H1 (cell line): Measurements from ENCODE around the gene BCAS1. TPM values are rescaled to one million over a fixed set of nuclear protein-coding genes. Genes with fewer than 3 reads are reported as not detected.

Experiments
- CTCF ChIA-PET: fragments of 300-600 bp; sonication (Branson Sonifier 250); formaldehyde crosslinking; loops from one replicate; lab custom pipeline; 2021; ENCODE audit not compliant: partially characterized antibody; lab: Charles Lee
- POLR2A ChIA-PET: fragments of 300-600 bp; sonication (Branson Sonifier 250); formaldehyde crosslinking; loops from one replicate; lab custom pipeline; 2021; ENCODE audit warnings: inconsistent platforms; ENCODE audit not compliant: partially characterized antibody; lab: Charles Lee
- DNase-seq, 2 experiments: peaks; one replicate each; pipeline versions ENCODE4 v3.0.0 to v3.0.0-alpha.2; 2010 to 2022; ENCODE audit warnings: low spot score in 2 of 2, low read depth in 1 of 2, mixed read lengths in 1 of 2
- FAIRE-seq: peaks from 2 replicates; lab custom pipeline; 2011; peaks lifted over from hg19 to GRCh38; lab: Jason Lieb, UNC
- H2AFZ ChIP-seq: 2 replicates; pipeline ENCODE4 v1.8.1; 2012; ENCODE audit warnings: low read length, inconsistent platforms
- H2AK5ac ChIP-seq: 2 replicates; pipeline ENCODE4 v1.6.1; 2013; ENCODE audit warnings: low read depth, low read length
- H2BK120ac ChIP-seq: replicated peaks from 2 replicates; pipeline ENCODE3; 2013; ENCODE audit warnings: low read depth, low read length, inconsistent platforms
- H2BK12ac ChIP-seq: 2 replicates; pipeline ENCODE4 v1.6.1; 2013; ENCODE audit warnings: low read depth, low read length
- H2BK15ac ChIP-seq: 2 replicates; pipeline ENCODE4 v1.6.1; 2013; ENCODE audit warnings: low read length
- H2BK20ac ChIP-seq: 2 replicates; pipeline ENCODE4 v1.6.1; 2013; ENCODE audit warnings: low read length
- H2BK5ac ChIP-seq: 2 replicates; pipeline ENCODE4 v1.6.1; 2013; ENCODE audit warnings: low read depth, low read length
- H3K14ac ChIP-seq: 2 replicates; pipeline ENCODE4 v1.6.1; 2013; ENCODE audit warnings: inconsistent platforms; ENCODE audit not compliant: insufficient read length
- H3K18ac ChIP-seq: 2 replicates; pipeline ENCODE4 v1.6.1; 2013; ENCODE audit warnings: low read length; ENCODE audit errors: extremely low read depth
- H3K23ac ChIP-seq: 2 replicates; pipeline ENCODE4 v1.6.1; 2013; ENCODE audit warnings: inconsistent platforms; ENCODE audit not compliant: insufficient read length
- H3K23me2 ChIP-seq: 2 replicates; pipeline ENCODE4 v1.6.1; 2013; ENCODE audit warnings: low read depth, low read length
- H3K27ac ChIP-seq: 2 replicates; pipeline ENCODE4 v1.6.1; 2011; ENCODE audit warnings: low read depth, low read length, inconsistent platforms
- H3K27me3 ChIP-seq, 4 experiments: replicated peaks in 1 of 4; 1 replicate in 1 of 4; 2 replicates in 3 of 4; pipeline versions ENCODE4 v1.6.1 to v1.8.1; 2011 to 2013; ENCODE audit warnings: low read length in 3 of 4, mild to moderate bottlenecking in 3 of 4, inconsistent platforms in 2 of 4, mixed read lengths in 2 of 4, moderate library complexity in 1 of 4; ENCODE audit not compliant: control insufficient read depth in 3 of 4, insufficient read depth in 3 of 4; ENCODE audit errors: extremely low read depth in 1 of 4
- H3K36me3 ChIP-seq, 4 experiments: 2 replicates each; pipeline versions ENCODE4 v1.6.1 to v1.8.1; 2011 to 2013; ENCODE audit warnings: mild to moderate bottlenecking in 4 of 4, low read length in 3 of 4, moderate library complexity in 2 of 4, control low read depth in 1 of 4, inconsistent platforms in 1 of 4; ENCODE audit not compliant: insufficient read depth in 4 of 4, control insufficient read depth in 2 of 4
- H3K4ac ChIP-seq: replicated peaks from 2 replicates; pipeline ENCODE3; 2013; ENCODE audit warnings: low read length, low read depth, mixed read lengths, inconsistent platforms; ENCODE audit not compliant: insufficient read length
- H3K4me1 ChIP-seq, 4 experiments: replicated peaks in 1 of 4; 1 replicate in 1 of 4; 2 replicates in 3 of 4; pipeline versions ENCODE4 v1.6.1 to v1.8.1; 2011 to 2013; ENCODE audit warnings: low read length in 3 of 4, inconsistent platforms in 2 of 4, mixed read lengths in 1 of 4; ENCODE audit not compliant: insufficient read depth in 4 of 4, control insufficient read depth in 3 of 4
- H3K4me2 ChIP-seq, 2 experiments: 2 replicates each; pipeline versions ENCODE4 v1.6.1 to v1.8.1; 2011 to 2013; ENCODE audit warnings: low read depth in 2 of 2, low read length in 2 of 2, control low read depth in 1 of 2, inconsistent platforms in 1 of 2, mild to moderate bottlenecking in 1 of 2; ENCODE audit not compliant: insufficient read depth in 1 of 2
- H3K4me3 ChIP-seq, 4 experiments: fragments of 200-600, 300-600 bp in 1 of 4; sonication (generic), shearing (Covaris generic), sonication (Bioruptor Twin) in 1 of 4; 2 replicates each; pipeline versions ENCODE4 v1.5.1 to v1.8.1; 2011 to 2016; ENCODE audit warnings: low read length in 4 of 4, low read depth in 3 of 4, control low read depth in 2 of 4, inconsistent platforms in 2 of 4, mild to moderate bottlenecking in 2 of 4, mixed read lengths in 1 of 4, moderate library complexity in 1 of 4; ENCODE audit not compliant: insufficient read depth in 2 of 4; ENCODE audit errors: extremely low read depth in 1 of 4
- H3K56ac ChIP-seq: replicated peaks from 2 replicates; pipeline ENCODE3; 2013; ENCODE audit warnings: low read depth, mild to moderate bottlenecking, mixed read lengths, low read length, inconsistent platforms; ENCODE audit not compliant: insufficient read length
- H3K79me1 ChIP-seq: 2 replicates; pipeline ENCODE4 v1.6.1; 2013; ENCODE audit warnings: low read depth, low read length, control low read depth
- H3K79me2 ChIP-seq, 2 experiments: 2 replicates each; pipeline versions ENCODE4 v1.6.1 to v1.8.1; 2012 to 2013; ENCODE audit warnings: low read length in 2 of 2, mild to moderate bottlenecking in 2 of 2, inconsistent platforms in 1 of 2; ENCODE audit not compliant: insufficient read depth in 2 of 2, control insufficient read depth in 1 of 2
- H3K9ac ChIP-seq, 4 experiments: replicated peaks in 1 of 4; 1 replicate in 1 of 4; 2 replicates in 3 of 4; pipeline versions ENCODE4 v1.6.1 to v1.8.1; 2011 to 2013; ENCODE audit warnings: low read depth in 3 of 4, low read length in 3 of 4, control low read depth in 2 of 4, mild to moderate bottlenecking in 2 of 4, moderate library complexity in 2 of 4, inconsistent platforms in 1 of 4; ENCODE audit errors: extremely low read depth in 1 of 4
- H3K9me3 ChIP-seq, 2 experiments: 2 replicates each; pipeline versions ENCODE4 v1.6.1 to v1.8.1; 2012 to 2013; ENCODE audit warnings: mild to moderate bottlenecking in 2 of 2, moderate library complexity in 2 of 2, control low read depth in 1 of 2, inconsistent platforms in 1 of 2, low read depth in 1 of 2, low read length in 1 of 2, mixed read lengths in 1 of 2; ENCODE audit not compliant: insufficient read depth in 2 of 2
- H4K20me1 ChIP-seq, 2 experiments: replicated peaks in 1 of 2; 2 replicates each; pipeline versions ENCODE3 to v1.8.1; 2011 to 2013; ENCODE audit warnings: inconsistent platforms in 2 of 2, low read length in 2 of 2, mild to moderate bottlenecking in 1 of 2; ENCODE audit not compliant: insufficient read depth in 2 of 2, control insufficient read depth in 1 of 2
- H4K5ac ChIP-seq: 2 replicates; pipeline ENCODE4 v1.6.1; 2013; ENCODE audit warnings: low read length, low read depth, mixed read lengths, inconsistent platforms; ENCODE audit not compliant: insufficient read length
- H4K8ac ChIP-seq: 2 replicates; pipeline ENCODE4 v1.8.0; 2013; ENCODE audit warnings: mild to moderate bottlenecking, moderate library complexity, low read length, inconsistent platforms; ENCODE audit not compliant: insufficient read depth; ENCODE audit errors: extremely low read depth
- H4K91ac ChIP-seq: replicated peaks from 2 replicates; pipeline ENCODE3; 2013; ENCODE audit warnings: low read length, mixed read lengths, inconsistent platforms; ENCODE audit not compliant: insufficient read length
- ASH2L ChIP-seq: fragments of 200-600, 300-600 bp; sonication (generic); IDR thresholded peaks from one replicate; pipeline ENCODE4 v1.7.1; 2017; ENCODE audit warnings: low read length
- ATF2 ChIP-seq: IDR thresholded peaks from 2 replicates; pipeline ENCODE4 v1.6.1; 2012; ENCODE audit warnings: low read length, inconsistent platforms
- CEBPB ChIP-seq: IDR thresholded peaks from 2 replicates; pipeline ENCODE4 v1.6.1; 2012; ENCODE audit warnings: low read depth, low read length
- FOSL1 ChIP-seq: IDR thresholded peaks from 2 replicates; pipeline ENCODE4 v1.6.1; 2011; ENCODE audit warnings: mild to moderate bottlenecking, low read depth, low read length, moderate library complexity; ENCODE audit not compliant: insufficient read depth
- JUND ChIP-seq: IDR thresholded peaks from 2 replicates; pipeline ENCODE4 v1.6.1; 2011; ENCODE audit warnings: mild to moderate bottlenecking, improper control_type of control experiment, low read length
- NRF1 ChIP-seq: IDR thresholded peaks from 2 replicates; pipeline ENCODE4 v1.6.1; 2011; ENCODE audit warnings: mild to moderate bottlenecking, low read depth, low read length, improper control_type of control experiment
- PHF8 ChIP-seq: fragments of 200-600 bp; sonication (generic); conservative IDR thresholded peaks from 2 replicates; pipeline ENCODE4 v1.7.1; 2012; ENCODE audit warnings: low read depth, mild to moderate bottlenecking, inconsistent platforms, low read length, moderate library complexity
- WGBS, 2 experiments: shearing (Covaris generic) in 1 of 2; methylation state at CpG; one replicate each; pipeline versions ENCODE4 v1.1.6 to v1.1.7; 2013 to 2015; ENCODE audit warnings: low lambda C conversion rate in 2 of 2, mixed read lengths in 2 of 2, inconsistent platforms in 1 of 2, low coverage in 1 of 2, missing lambda C conversion rate in 1 of 2; ENCODE audit not compliant: insufficient replicate concordance in 2 of 2, insufficient coverage in 1 of 2, insufficient read length in 1 of 2; ENCODE audit errors: extremely low coverage in 1 of 2, missing lambda C conversion rate in 1 of 2; 5-methylcytosine and 5-hydroxymethylcytosine counted together
- polyA plus RNA-seq, 7 experiments: library from polyadenylated mRNA; depleted of rRNA in 3 of 7; stranded (reverse) in 5 of 7; unstranded in 2 of 7; fragments of >200 nt in 5 of 7; fragments of 200-250 nt in 2 of 7; gene quantifications; 1 replicate in 5 of 7; 2 replicates in 1 of 7; 4 replicates in 1 of 7; pipeline versions ENCODE4 v1.2.1 to v1.2.3, GENCODE V29; 2011 to 2013; ENCODE audit warnings: missing spikeins in 2 of 7, mixed read lengths in 2 of 7
- total RNA-seq: library from RNA; stranded (reverse); fragmentation: NEBNext Ultra II Directional; extraction: Animal tissue kit (Norgen Biotek cat#: 25700); gene quantifications from 2 replicates; pipeline ENCODE4 v1.2.1, GENCODE V29; 2021

Gene BCAS1
- total and polyA plus RNA-seq, 2 of the 8 experiments (the other 6 are each of a cell fraction or from before 2014, with no cell fraction given): 0.06 to 0.19 TPM

DNA sequence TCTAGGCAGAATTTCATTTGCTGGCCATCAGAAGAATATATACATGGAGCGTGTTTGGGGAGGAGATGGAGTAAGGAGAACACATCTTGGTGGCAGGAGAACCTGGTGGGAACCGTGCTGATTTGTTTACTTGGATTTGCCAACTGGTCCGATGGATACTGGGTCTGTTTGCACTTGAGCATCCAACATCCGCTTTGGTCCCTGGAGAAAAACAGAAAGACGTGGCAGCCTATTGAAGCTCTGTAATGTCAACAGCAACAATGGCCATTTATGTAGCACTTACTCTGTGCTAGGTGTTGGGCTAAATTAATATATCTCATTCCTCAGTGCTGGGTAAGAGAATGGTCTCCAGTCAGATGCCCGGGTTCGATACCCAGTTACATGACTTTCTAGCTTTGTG is 125.6 kb downstream of the BCAS1 start:
- WGBS, 2 experiments: 95% methylated on average over 7 of the region's 7 CpGs; no CpG with 5 or more reads in 1 of the 2 experiments
- Histone ChIP-seq H4K91ac (no peak overlapping the region), H3K9ac (no peak overlapping the region), H3K14ac (no peak overlapping the region), H2AFZ (no peak overlapping the region), H2BK5ac (no peak overlapping the region), H3K4ac (no peak overlapping the region), H3K56ac (no peak overlapping the region), H3K4me3 (no peak overlapping the region), H2AK5ac (no peak overlapping the region), H2BK12ac (no peak overlapping the region), H3K23ac (no peak overlapping the region), H3K79me1 (no peaks in the 10 kb centered on the region), H4K8ac (no peak overlapping the region), H4K20me1 (no peaks in the 10 kb centered on the region), H2BK20ac (no peak overlapping the region), H4K5ac (no peak overlapping the region), H3K36me3 (no peaks in the 10 kb centered on the region), H3K18ac (no peak overlapping the region), H3K4me1 (peaks cover 3 to 19% (median 14%) of the 10 kb centered on the region in 4 experiments), H2BK15ac (no peak overlapping the region), H3K27me3 (no peaks in the 10 kb centered on the region), H2BK120ac (no peak overlapping the region), H3K9me3 (no peaks in the 10 kb centered on the region), H3K79me2 (no peaks in the 10 kb centered on the region), H3K23me2 (no peaks in the 10 kb centered on the region; the same call in 1 of the 2 replicates), H3K4me2 (no peak overlapping the region), H3K27ac (no peak overlapping the region)
- FAIRE-seq: no peak
- CTCF ChIA-PET: interaction anchor here (0.7 to 1.6 kb wide), 10 partner anchors 10 to 324 kb away, joined by 3 to 6 read pairs (median 4); no protein-coding TSS in a partner anchor
- POLR2A ChIA-PET: interaction anchor here (0.6 kb wide), 1 partner anchor 153 kb away, joined by 4 read pairs; no protein-coding TSS in a partner anchor
- no peak for DNase-seq
- TF ChIP-seq PHF8: no peak
- no peak for TF ChIP-seq ASH2L
- no peak for TF ChIP-seq FOSL1
- TF ChIP-seq JUND: no peak
- TF ChIP-seq NRF1: no peak
- TF ChIP-seq ATF2: no peak
- no peak for TF ChIP-seq CEBPB
